Right lobe of liver (tissue), 4 donors: ENCODE measurements around the gene C6orf89.

Experiments used
- POLR2A ChIP-seq: fragments of 450-650 bp; IDR thresholded peaks from one replicate; pipeline ENCODE4 v1.6.1; 2017; ENCODE audit warnings: antibody characterized with exemption, mild to moderate bottlenecking
- TF ChIP-seq, protein P1 (sequence below), 4 donors: fragments of 200-600 bp in 3 of 4; fragments of 450-650 bp in 1 of 4; IDR thresholded peaks; one replicate each; pipeline versions ENCODE4 v1.5.1 to v1.8.0; 2016 to 2022; ENCODE audit warnings: antibody characterized with exemption in 4 of 4, mild to moderate bottlenecking in 2 of 4
- donor health status: DM: no; HTN: no; CAD: no.
- donor health status: DM: no; HTN: no; CAD: no.
- donor health status: DM: no; HTN: yes; CAD: no.

DNA sequence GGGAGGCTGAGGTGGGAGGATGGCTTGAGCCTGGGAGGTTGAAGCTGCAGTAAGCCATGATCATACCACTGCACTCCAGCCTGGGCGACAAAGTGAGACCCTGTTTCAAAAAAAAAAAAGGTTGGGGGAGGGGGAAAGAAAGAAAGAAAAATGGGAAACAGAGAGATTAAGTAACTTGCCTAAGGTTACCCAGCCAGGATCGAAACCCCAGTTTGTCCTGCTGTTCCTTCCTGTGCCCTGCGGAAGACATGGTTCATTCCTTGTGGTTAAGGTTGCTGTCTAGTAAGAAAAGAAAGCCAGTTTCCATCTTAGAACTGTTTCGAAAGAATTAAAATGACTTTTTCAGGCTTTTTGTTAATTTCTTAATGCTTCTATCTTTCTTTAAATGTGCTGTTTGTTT, 29.8 kb downstream of the C6orf89 start:
- no peak for TF ChIP-seq POLR2A
- TF ChIP-seq, protein P1, sequence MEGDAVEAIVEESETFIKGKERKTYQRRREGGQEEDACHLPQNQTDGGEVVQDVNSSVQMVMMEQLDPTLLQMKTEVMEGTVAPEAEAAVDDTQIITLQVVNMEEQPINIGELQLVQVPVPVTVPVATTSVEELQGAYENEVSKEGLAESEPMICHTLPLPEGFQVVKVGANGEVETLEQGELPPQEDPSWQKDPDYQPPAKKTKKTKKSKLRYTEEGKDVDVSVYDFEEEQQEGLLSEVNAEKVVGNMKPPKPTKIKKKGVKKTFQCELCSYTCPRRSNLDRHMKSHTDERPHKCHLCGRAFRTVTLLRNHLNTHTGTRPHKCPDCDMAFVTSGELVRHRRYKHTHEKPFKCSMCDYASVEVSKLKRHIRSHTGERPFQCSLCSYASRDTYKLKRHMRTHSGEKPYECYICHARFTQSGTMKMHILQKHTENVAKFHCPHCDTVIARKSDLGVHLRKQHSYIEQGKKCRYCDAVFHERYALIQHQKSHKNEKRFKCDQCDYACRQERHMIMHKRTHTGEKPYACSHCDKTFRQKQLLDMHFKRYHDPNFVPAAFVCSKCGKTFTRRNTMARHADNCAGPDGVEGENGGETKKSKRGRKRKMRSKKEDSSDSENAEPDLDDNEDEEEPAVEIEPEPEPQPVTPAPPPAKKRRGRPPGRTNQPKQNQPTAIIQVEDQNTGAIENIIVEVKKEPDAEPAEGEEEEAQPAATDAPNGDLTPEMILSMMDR (IDR thresholded peaks at IDR 0.05) = no peak
